Measurements from ENCODE around the gene CDK16.

DNA sequence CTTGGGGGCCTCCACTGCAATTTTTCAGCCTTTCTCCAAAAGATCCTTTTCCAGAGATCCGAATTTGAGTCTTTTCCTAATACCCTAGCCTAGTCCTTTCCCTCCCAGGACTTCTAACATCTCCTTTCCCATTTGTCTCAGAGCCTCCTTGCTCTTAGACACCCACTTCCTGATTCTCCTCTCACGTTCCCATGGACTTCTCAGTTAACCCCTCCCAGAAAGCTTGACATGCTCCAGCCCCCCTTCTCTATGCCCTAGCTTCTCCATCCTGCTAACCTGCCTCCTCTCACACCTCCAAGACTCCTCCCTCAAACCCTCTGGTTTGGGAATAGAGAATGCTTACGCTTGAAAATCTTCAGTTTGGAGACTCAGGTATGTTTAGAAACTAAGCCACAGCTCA is 22.4 kb upstream of the CDK16 start:
- TF ChIP-seq POLR2A (IDR thresholded peaks at IDR 0.05) = no peak
- TF ChIP-seq, protein P1, sequence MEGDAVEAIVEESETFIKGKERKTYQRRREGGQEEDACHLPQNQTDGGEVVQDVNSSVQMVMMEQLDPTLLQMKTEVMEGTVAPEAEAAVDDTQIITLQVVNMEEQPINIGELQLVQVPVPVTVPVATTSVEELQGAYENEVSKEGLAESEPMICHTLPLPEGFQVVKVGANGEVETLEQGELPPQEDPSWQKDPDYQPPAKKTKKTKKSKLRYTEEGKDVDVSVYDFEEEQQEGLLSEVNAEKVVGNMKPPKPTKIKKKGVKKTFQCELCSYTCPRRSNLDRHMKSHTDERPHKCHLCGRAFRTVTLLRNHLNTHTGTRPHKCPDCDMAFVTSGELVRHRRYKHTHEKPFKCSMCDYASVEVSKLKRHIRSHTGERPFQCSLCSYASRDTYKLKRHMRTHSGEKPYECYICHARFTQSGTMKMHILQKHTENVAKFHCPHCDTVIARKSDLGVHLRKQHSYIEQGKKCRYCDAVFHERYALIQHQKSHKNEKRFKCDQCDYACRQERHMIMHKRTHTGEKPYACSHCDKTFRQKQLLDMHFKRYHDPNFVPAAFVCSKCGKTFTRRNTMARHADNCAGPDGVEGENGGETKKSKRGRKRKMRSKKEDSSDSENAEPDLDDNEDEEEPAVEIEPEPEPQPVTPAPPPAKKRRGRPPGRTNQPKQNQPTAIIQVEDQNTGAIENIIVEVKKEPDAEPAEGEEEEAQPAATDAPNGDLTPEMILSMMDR (IDR thresholded peaks at IDR 0.05) = no peak
- TF ChIP-seq EP300 (IDR thresholded peaks at IDR 0.05) = no peak
- TF ChIP-seq POLR2AphosphoS5 (IDR thresholded peaks at IDR 0.05) = no peak

Data from suprapubic skin (tissue), 4 donors.